IMR-90 (cell line): Measurements from ENCODE around the gene IQSEC1. TPM values are rescaled to one million over a fixed set of nuclear protein-coding genes. Genes with fewer than 3 reads are reported as not detected.

ENCODE experiments used
- ATAC-seq: fragments of 200-7000 bp; cut with Tn5 transposase; 2 replicates; pipeline ENCODE4 v1.9.1; 2020; ENCODE audit warnings: low read depth, mild to moderate bottlenecking, moderate library complexity
- BruUV-seq: library from RNA; stranded (reverse); fragments of 400-500 nt; replicated peaks from 2 replicates; lab custom pipeline; 2021; lab: Mats Ljungman, UMichigan
- CTCF ChIA-PET: fragments of 300-600 bp; formaldehyde crosslinking; extraction: SDS; loops from one replicate; lab custom pipeline; 2021; ENCODE audit warnings: antibody characterized with exemption; lab: Yijun Ruan, JAX
- POLR2A ChIA-PET: fragments of 300-600 bp; sonication (Branson Sonifier 250); formaldehyde crosslinking; loops from one replicate; lab custom pipeline; 2022; ENCODE audit warnings: antibody characterized with exemption; ENCODE audit not compliant: unreplicated experiment; lab: Charles Lee
- DNase-seq: peaks from one replicate; pipeline ENCODE4 v3.0.0; 2013
- H2AFZ ChIP-seq: replicated peaks from 2 replicates; pipeline ENCODE3; 2013; ENCODE audit warnings: low read length, mild to moderate bottlenecking; ENCODE audit not compliant: poor library complexity
- H2AK5ac ChIP-seq: 2 replicates; pipeline ENCODE4 v1.6.1; 2013; ENCODE audit warnings: low read depth, low read length, inconsistent platforms
- H2AK9ac ChIP-seq: replicated peaks from 2 replicates; pipeline ENCODE3; 2013; ENCODE audit warnings: mild to moderate bottlenecking, low read depth, low read length, moderate library complexity; ENCODE audit not compliant: poor library complexity
- H2BK120ac ChIP-seq: 2 replicates; pipeline ENCODE4 v1.6.1; 2013; ENCODE audit warnings: low read depth, low read length, inconsistent platforms
- H2BK15ac ChIP-seq: 3 replicates; pipeline ENCODE4 v1.6.1; 2013; ENCODE audit warnings: low read depth, low read length, inconsistent platforms
- H2BK20ac ChIP-seq: 2 replicates; pipeline ENCODE4 v1.6.1; 2013; ENCODE audit warnings: low read depth, mild to moderate bottlenecking, inconsistent platforms, low read length, moderate library complexity
- H2BK5ac ChIP-seq: 2 replicates; pipeline ENCODE4 v1.6.1; 2013; ENCODE audit warnings: mild to moderate bottlenecking, low read depth, low read length, inconsistent platforms; ENCODE audit not compliant: poor library complexity, severe bottlenecking
- H3K14ac ChIP-seq: replicated peaks from 2 replicates; pipeline ENCODE4 v1.6.1; 2013; ENCODE audit warnings: low read depth, low read length, inconsistent platforms
- H3K18ac ChIP-seq: 2 replicates; pipeline ENCODE4 v1.6.1; 2013; ENCODE audit warnings: low read depth, low read length, control low read depth
- H3K23ac ChIP-seq: 2 replicates; pipeline ENCODE4 v1.6.1; 2013; ENCODE audit warnings: low read depth, low read length, inconsistent platforms
- H3K27ac ChIP-seq: 2 replicates; pipeline ENCODE4 v1.5.1; 2013; ENCODE audit warnings: mild to moderate bottlenecking, control low read depth, low read length; ENCODE audit not compliant: insufficient read depth
- H3K27me3 ChIP-seq: 2 replicates; pipeline ENCODE4 v1.6.1; 2013; ENCODE audit warnings: low read length; ENCODE audit not compliant: control insufficient read depth, insufficient read depth
- H3K36me3 ChIP-seq: 2 replicates; pipeline ENCODE4 v1.6.1; 2013; ENCODE audit warnings: low read length, mixed read lengths; ENCODE audit not compliant: control insufficient read depth, insufficient read depth
- H3K4ac ChIP-seq: 2 replicates; pipeline ENCODE4 v1.6.1; 2013; ENCODE audit warnings: low read depth, low read length, inconsistent platforms
- H3K4me1 ChIP-seq: 2 replicates; pipeline ENCODE4 v1.6.1; 2013; ENCODE audit warnings: low read length, mixed read lengths; ENCODE audit not compliant: control insufficient read depth, insufficient read depth
- H3K4me2 ChIP-seq: 2 replicates; pipeline ENCODE4 v1.6.1; 2013; ENCODE audit warnings: low read depth, mild to moderate bottlenecking, control low read depth, low read length, moderate library complexity
- H3K4me3 ChIP-seq: 2 replicates; pipeline ENCODE4 v1.5.1; 2013; ENCODE audit warnings: low read depth, mild to moderate bottlenecking, control low read depth, low read length, moderate library complexity; ENCODE audit not compliant: insufficient read depth
- H3K56ac ChIP-seq: 2 replicates; pipeline ENCODE4 v1.6.1; 2013; ENCODE audit warnings: low read length, inconsistent platforms; ENCODE audit not compliant: insufficient read depth; ENCODE audit errors: extremely low read depth
- H3K79me1 ChIP-seq, 2 experiments: 2 replicates each; pipeline ENCODE4 v1.6.1; 2013; ENCODE audit warnings: low read length in 2 of 2, inconsistent platforms in 1 of 2, low read depth in 1 of 2
- H3K9ac ChIP-seq: 2 replicates; pipeline ENCODE4 v1.6.1; 2013; ENCODE audit warnings: low read depth, low read length, control low read depth
- H3K9me1 ChIP-seq: 2 replicates; pipeline ENCODE4 v1.6.1; 2013; ENCODE audit warnings: low read length, inconsistent platforms; ENCODE audit not compliant: insufficient read depth
- H3K9me3 ChIP-seq: 2 replicates; pipeline ENCODE4 v1.6.1; 2013; ENCODE audit warnings: low read length; ENCODE audit not compliant: control insufficient read depth, insufficient read depth
- H4K20me1 ChIP-seq: 2 replicates; pipeline ENCODE4 v1.6.1; 2013; ENCODE audit warnings: low read length, inconsistent platforms; ENCODE audit not compliant: insufficient read depth
- H4K5ac ChIP-seq: 2 replicates; pipeline ENCODE4 v1.6.1; 2013; ENCODE audit warnings: mild to moderate bottlenecking, low read depth, low read length, control low read depth
- H4K8ac ChIP-seq, 2 experiments: 2 replicates each; pipeline ENCODE4 v1.6.1; 2013; ENCODE audit warnings: low read depth in 2 of 2, low read length in 2 of 2, control low read depth in 1 of 2, inconsistent platforms in 1 of 2
- H4K91ac ChIP-seq: 2 replicates; pipeline ENCODE4 v1.6.1; 2013; ENCODE audit warnings: low read depth, low read length, inconsistent platforms; ENCODE audit not compliant: insufficient read depth
- CHD1 ChIP-seq: IDR thresholded peaks from 2 replicates; pipeline ENCODE4 v1.6.1; 2012; ENCODE audit warnings: low read depth, low read length, improper control_type of control experiment
- ELK1 ChIP-seq: fragments of 150-350 bp; IDR thresholded peaks from 2 replicates; pipeline ENCODE4 v1.6.1; 2016; ENCODE audit warnings: low read depth, mild to moderate bottlenecking, low read length, moderate library complexity, borderline replicate concordance
- MXI1 ChIP-seq: IDR thresholded peaks from 2 replicates; pipeline ENCODE4 v1.6.1; 2012; ENCODE audit warnings: low read depth, mild to moderate bottlenecking, low read length, moderate library complexity, borderline replicate concordance
- NFE2L2 ChIP-seq: fragments of 150-350 bp; IDR thresholded peaks from 2 replicates; pipeline ENCODE4 v1.6.1; 2016; ENCODE audit warnings: low read depth, mild to moderate bottlenecking, low read length
- RCOR1 ChIP-seq: IDR thresholded peaks from 2 replicates; pipeline ENCODE4 v1.6.1; 2012; ENCODE audit warnings: mild to moderate bottlenecking, low read length, improper control_type of control experiment; ENCODE audit not compliant: insufficient replicate concordance
- RFX5 ChIP-seq: IDR thresholded peaks from 2 replicates; pipeline ENCODE4 v1.8.0; 2012; ENCODE audit warnings: low read depth, mild to moderate bottlenecking, low read length, moderate library complexity
- SMC3 ChIP-seq: fragments of 150-350 bp; IDR thresholded peaks from 2 replicates; pipeline ENCODE4 v1.6.1; 2016; ENCODE audit warnings: low read depth, mild to moderate bottlenecking, antibody characterized with exemption, low read length, moderate library complexity
- USF2 ChIP-seq: fragments of 150-350 bp; IDR thresholded peaks from 2 replicates; pipeline ENCODE4 v1.6.1; 2017; ENCODE audit warnings: mild to moderate bottlenecking, antibody characterized with exemption, low read length, low read depth
- WGBS, 2 experiments: methylation state at CpG; one replicate each; pipeline versions ENCODE4 v1.1.5 to v1.1.7; 2013; ENCODE audit warnings: missing lambda C conversion rate in 2 of 2; ENCODE audit not compliant: insufficient read length in 1 of 2; ENCODE audit errors: extremely low coverage in 2 of 2; 5-methylcytosine and 5-hydroxymethylcytosine counted together
- dilution Hi-C: fragments of 300-500 bp; cut with HindIII; formaldehyde crosslinking; loops from one replicate; pipeline ENCODE4 v1.14.3; 2018; ENCODE audit warnings: low sequenced_read_pairs; ENCODE audit not compliant: unreplicated experiment
- in situ Hi-C: fragments of 300-500 bp; cut with MboI; formaldehyde crosslinking; loops from 3 replicates; pipeline ENCODE4 v1.14.3; 2019; ENCODE audit warnings: low sequenced_read_pairs, inconsistent platforms, mixed read lengths
- intact Hi-C: fragments of 100-400 bp; cut with micrococcal nuclease; formaldehyde crosslinking; loops from 2 replicates; pipeline ENCODE4 v1.10.0; 2022
- polyA plus RNA-seq, 3 experiments: library from polyadenylated mRNA; depleted of rRNA; stranded (reverse); fragments of >200 nt; gene quantifications; 2 replicates each; pipeline ENCODE4 v1.2.3, GENCODE V29; 2012; ENCODE audit warnings: low replicate concordance in 1 of 3
- total RNA-seq: library from RNA; depleted of rRNA; stranded (reverse); fragments of >200 nt; gene quantifications from 2 replicates; pipeline ENCODE4 v1.2.3, GENCODE V29; 2012

IQSEC1 gene
- total and polyA plus RNA-seq, 2 of the 4 experiments (the other 2 are of a cell fraction): 5.9 to 11.9 TPM

GRCh38 chr3:13026534-13026933 is 46.7 kb downstream of the IQSEC1 start:
- Histone ChIP-seq H2AK9ac (no peak overlapping the region), H3K9me3 (no peaks in the 10 kb centered on the region), H3K4ac (no peak overlapping the region), H3K9ac (no peak overlapping the region), H2AFZ (no peak overlapping the region), H4K20me1 (0 out of 2 replicates have a peak, but pooled peaks cover 3% of the 10 kb centered on the region), H2BK5ac (no peak overlapping the region), H3K9me1 (peaks cover 10% of the 10 kb centered on the region; the same call in 1 of the 2 replicates), H3K27me3 (peaks cover 11% of the 10 kb centered on the region), H4K91ac (no peak overlapping the region), H4K5ac (no peak overlapping the region), H2BK120ac (no peak overlapping the region), H3K14ac (no peak overlapping the region), H3K4me2 (no peak overlapping the region), H3K27ac (no peak overlapping the region), H3K4me1 (peaks cover 11% of the 10 kb centered on the region), H3K79me1 (no peaks in the 10 kb centered on the region), H2AK5ac (no peak overlapping the region), H3K56ac (no peak overlapping the region), H3K4me3 (no peak overlapping the region), H3K36me3 (no peaks in the 10 kb centered on the region), H2BK20ac (no peak overlapping the region), H3K23ac (no peak overlapping the region), H3K18ac (no peak overlapping the region), H4K8ac (no peak overlapping the region), H2BK15ac (no peak overlapping the region)
- ATAC-seq (no peak), DNase-seq (no peak)
- ChIA-PET POLR2A (interaction anchor here (0.6 kb wide), 1 partner anchor 81 kb away, joined by 6 read pairs; no protein-coding TSS in a partner anchor), CTCF (interaction anchor here (0.7 kb wide), 1 partner anchor 170 kb away, joined by 12 read pairs; no protein-coding TSS in a partner anchor)
- dilution Hi-C loops: no loop called here
- in situ Hi-C loops: no loop called here
- no peak for TF ChIP-seq CHD1
- TF ChIP-seq SMC3: no peak
- no peak for TF ChIP-seq ELK1
- TF ChIP-seq MXI1: no peak
- TF ChIP-seq RCOR1: no peak
- TF ChIP-seq NFE2L2: no peak
- no peak for TF ChIP-seq USF2
- no peak for TF ChIP-seq RFX5
- no CpG with 5 or more reads among the region's 3 CpGs for WGBS, 2 experiments
- intact Hi-C loops: no loop called here
- no TSS peak for BruUV-seq
